ENCODE data around the gene ALPP.

DNA sequence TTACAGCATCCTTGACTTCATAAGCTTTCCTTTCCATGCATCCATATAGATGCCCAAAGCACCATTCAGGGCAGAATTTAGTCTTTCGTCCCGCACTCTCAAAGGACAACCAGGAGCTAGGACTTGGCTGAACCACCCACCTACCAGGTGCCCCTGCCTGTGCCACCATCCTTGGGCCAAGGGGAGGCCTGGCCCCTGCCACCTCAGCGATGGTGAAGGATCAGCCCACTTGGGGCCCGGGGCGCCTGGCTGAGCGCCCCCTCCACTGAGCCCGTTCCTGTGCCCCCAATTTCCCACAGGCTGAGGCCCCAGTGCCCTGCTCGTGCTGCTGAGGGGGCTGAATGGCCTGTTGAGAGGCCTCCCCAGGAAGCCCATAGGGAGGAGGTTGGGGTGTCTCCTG is 33.3 kb upstream of the ALPP start:
- TF ChIP-seq ZNF274 (IDR thresholded peaks at IDR 0.05; ENCODE audit: low read length), result no peak
- no peak for TF ChIP-seq ZNF274 (tag by site-specific recombination; IDR thresholded peaks at IDR 0.05; ENCODE audit: borderline replicate concordance)
- TF ChIP-seq ZNF121 (tag by site-specific recombination; IDR thresholded peaks at IDR 0.05), result no peak
- TF ChIP-seq ZNF23 (tag by site-specific recombination; IDR thresholded peaks at IDR 0.05; ENCODE audit: borderline replicate concordance), result no peak
- TF ChIP-seq, protein P1, sequence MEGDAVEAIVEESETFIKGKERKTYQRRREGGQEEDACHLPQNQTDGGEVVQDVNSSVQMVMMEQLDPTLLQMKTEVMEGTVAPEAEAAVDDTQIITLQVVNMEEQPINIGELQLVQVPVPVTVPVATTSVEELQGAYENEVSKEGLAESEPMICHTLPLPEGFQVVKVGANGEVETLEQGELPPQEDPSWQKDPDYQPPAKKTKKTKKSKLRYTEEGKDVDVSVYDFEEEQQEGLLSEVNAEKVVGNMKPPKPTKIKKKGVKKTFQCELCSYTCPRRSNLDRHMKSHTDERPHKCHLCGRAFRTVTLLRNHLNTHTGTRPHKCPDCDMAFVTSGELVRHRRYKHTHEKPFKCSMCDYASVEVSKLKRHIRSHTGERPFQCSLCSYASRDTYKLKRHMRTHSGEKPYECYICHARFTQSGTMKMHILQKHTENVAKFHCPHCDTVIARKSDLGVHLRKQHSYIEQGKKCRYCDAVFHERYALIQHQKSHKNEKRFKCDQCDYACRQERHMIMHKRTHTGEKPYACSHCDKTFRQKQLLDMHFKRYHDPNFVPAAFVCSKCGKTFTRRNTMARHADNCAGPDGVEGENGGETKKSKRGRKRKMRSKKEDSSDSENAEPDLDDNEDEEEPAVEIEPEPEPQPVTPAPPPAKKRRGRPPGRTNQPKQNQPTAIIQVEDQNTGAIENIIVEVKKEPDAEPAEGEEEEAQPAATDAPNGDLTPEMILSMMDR (tag by site-specific recombination; IDR thresholded peaks at IDR 0.05), result no peak
- no peak for TF ChIP-seq ZNF623 (tag by site-specific recombination; IDR thresholded peaks at IDR 0.05)
- TF ChIP-seq ZNF239 (tag by site-specific recombination; IDR thresholded peaks at IDR 0.05), result no peak
- TF ChIP-seq, protein P2, sequence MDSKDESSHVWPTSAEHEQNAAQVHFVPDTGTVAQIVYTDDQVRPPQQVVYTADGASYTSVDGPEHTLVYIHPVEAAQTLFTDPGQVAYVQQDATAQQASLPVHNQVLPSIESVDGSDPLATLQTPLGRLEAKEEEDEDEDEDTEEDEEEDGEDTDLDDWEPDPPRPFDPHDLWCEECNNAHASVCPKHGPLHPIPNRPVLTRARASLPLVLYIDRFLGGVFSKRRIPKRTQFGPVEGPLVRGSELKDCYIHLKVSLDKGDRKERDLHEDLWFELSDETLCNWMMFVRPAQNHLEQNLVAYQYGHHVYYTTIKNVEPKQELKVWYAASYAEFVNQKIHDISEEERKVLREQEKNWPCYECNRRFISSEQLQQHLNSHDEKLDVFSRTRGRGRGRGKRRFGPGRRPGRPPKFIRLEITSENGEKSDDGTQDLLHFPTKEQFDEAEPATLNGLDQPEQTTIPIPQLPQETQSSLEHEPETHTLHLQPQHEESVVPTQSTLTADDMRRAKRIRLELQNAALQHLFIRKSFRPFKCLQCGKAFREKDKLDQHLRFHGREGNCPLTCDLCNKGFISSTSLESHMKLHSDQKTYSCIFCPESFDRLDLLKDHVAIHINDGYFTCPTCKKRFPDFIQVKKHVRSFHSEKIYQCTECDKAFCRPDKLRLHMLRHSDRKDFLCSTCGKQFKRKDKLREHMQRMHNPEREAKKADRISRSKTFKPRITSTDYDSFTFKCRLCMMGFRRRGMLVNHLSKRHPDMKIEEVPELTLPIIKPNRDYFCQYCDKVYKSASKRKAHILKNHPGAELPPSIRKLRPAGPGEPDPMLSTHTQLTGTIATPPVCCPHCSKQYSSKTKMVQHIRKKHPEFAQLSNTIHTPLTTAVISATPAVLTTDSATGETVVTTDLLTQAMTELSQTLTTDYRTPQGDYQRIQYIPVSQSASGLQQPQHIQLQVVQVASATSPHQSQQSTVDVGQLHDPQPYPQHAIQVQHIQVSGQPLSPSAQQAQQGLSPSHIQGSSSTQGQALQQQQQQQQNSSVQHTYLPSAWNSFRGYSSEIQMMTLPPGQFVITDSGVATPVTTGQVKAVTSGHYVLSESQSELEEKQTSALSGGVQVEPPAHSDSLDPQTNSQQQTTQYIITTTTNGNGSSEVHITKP (tag by site-specific recombination; IDR thresholded peaks at IDR 0.05), result no peak

All from HEK293 (cell line).